COLO668 (cell line): Measurements from ENCODE around the gene RASGRP4.

Source experiments
- DNase-seq: peaks from one replicate; lab custom pipeline; 2025; ENCODE audit not compliant: unreplicated experiment; lab: John Stamatoyannopoulos, UW

The RASGRP4 gene

DNA sequence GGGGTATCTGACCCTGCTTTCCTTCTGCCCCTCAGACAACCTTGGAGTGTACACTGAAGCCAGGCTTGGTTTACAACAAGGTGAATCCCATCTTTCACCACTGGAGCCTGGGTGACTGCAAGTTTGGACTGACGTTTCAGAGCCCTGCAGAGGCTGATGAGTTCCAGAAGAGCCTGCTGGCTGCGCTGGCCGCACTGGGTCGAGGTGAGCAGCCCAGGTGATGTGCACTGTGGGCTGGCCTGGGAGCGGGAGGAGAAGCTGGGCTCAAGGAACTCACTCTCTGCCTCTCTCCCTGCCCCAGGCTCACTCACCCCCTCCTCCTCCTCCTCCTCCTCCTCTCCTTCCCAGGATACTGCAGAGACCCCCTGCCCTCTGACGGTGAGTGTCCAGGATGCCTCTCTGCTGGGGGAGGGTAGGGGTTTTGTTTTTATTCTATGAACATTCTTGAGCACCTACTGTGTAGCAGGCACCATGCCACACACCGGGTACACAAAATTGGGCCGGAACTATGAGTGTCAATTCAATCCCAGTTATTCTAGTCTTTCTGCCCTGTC, 34.0 kb downstream of the RASGRP4 start:
- DNase-seq = no peak

DNA sequence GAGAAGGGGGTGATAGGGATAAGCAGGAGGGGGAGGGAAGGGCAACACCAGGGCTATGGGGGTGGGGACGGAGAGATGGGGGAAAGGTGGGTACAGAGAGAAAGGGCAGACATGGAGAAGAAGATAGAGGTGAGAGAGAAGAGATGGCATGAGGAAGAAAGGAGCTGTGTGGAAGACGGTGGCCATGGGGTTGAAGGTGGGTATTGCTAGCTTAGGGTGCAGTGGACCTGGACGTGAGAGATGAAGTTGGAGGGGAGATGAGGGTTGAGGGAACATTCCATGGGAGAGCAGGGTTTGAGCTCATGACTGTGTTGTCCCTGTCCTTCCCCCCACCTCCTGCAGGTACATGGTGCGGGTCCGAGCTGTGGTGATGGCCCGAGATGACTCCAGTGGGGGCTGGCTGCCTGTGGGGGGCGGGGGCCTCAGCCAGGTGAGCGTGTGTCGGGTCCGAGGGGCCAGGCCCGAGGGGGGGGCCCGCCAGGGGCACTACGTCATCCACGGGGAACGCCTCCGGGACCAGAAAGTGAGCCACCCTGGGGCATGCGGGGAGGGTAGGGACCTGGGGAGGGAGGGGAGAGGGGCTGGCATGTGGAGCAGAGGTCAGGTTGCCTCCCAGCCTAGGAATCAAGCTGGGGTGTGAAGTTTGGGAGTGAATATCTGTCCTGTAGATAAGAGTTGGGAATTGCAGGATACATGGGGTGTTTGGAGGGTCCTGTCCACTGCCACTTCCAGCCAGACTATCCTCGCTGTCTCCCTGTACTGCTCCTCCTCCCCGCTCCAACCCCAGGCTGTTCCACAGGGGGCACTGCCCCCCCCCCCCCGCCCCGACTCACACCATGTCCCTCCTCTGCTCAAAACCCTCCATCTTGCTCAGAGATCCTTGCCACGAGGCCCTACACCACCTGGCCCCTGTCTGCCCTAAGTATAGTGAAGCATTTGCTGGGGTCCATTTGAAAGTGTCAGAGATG, 35.8 kb downstream of the RASGRP4 start:
- DNase-seq = no peak

DNA sequence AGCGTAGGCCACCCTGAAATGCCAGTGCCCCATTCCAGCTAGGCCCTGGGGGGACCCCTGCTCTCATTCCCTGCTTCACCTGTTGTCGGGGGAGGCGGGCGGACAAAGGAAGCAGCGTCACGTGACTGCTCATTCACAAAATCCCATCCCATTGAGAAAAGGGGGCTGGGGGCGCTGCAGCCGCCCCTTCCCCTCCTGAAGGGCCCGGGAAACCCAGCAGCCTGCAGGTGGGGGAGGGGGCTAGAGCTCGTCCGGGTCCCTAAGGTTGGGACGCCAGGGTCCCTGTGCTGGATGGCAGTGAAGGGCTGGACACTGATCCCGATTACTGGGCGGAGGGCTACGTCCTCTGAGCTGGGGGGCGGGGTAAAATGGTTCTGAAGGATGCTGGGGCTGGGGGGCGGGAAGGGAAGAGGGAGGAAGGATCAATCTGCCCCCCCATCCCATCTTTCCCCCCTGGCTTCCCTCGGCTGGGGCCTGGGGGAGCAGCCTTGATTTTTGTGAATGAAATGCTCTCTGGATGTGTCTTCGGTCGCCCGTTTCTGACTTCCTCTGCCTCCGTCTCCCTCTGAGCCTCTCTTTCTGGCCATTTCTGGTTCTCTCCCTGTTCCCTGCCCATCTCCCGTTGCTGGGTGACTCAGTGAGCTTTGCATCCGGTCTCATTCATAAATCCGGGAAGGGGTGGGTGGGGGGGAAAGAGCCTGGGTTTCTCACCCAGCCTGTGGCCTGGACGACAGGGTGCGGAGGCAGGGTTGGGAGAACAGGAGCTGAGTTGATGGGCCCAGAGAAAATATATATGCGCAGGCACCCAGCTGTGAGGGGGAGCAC, 36.7 kb downstream of the RASGRP4 start:
- peak; percentile 31 for DNase-seq

DNA sequence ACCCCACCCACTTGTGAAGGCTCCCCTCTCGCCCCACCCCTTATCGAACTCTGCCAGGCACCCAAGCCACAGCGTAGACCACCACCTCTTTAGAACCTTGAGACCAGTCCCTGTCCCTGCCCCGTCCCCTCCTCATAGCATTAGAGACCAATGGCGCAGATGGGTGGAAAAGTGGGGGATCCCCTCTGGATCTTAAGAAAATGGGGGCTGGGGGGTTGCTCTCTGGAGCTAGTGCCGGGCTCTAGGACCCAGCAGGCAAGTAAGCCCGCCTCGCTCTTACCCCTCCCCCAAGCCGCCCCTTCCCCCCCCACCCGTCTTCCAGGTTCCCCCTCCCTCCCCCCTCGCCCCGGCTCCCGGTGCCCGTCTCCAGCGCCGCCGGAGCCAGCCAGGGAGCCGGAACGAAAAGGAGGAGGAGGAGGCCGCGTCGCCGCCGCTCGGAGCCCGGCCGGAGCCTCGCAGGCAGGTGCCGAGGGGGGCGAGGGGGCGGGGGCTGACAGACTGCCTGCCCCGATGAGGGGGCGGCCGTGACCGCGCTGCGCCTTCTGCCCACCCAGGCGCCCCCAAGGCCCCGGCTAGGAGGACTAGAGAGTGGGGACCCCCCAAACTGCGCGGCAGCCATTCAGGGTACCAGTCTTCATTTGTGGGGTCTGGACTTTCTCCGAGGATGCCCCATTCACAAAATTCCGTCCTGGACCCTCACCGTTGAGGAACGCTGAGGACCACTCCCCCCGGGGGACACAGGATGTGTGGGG, 37.5 kb downstream of the RASGRP4 start, which contains the start of gene SPRED3:
Gene SPRED3 (plus strand): TSS at position 349 of the 752 bp plus-strand sequence. CDS start 1,606 bp downstream, outside the sequence.
- peak; percentile 32 for DNase-seq

DNA sequence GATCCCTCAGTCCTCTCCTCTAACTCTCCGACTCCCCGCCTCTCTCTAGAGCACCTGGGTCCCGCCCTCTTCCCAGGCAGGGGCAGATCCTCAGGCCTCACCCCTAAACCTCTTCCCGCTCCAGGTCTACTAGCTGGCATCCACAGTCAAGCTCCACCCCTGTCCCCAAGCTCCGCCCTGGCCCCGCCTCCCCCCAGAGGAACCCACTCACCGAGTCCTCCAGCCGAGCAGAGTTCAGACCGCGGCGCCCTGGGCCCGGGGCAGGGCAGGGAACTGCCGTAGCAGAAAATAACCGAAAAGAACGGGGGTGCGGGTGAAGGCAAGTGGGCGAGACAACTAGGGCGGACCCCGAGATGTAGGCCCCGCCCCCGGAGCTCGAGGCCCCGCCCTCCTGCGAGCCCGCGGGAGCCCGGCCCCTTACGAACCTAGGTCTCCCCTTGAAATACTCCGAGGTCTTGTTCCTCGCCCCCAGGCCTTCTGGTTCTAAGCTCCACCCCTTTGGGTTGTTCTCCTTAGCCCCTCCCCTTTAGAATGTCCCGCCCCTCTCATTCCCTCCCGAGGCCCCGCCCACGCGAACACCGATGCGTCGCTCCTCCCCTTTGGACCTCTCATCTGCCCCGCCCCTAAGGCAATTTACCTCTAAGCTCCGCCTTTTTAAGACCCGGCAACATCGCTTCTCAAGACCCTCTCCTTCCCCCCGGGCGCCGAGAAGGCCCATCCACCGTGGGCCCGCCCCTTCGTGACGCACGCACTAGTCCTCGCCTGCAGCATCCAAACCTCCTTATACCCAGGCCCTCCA, 38.3 kb downstream of the RASGRP4 start, which contains the start of gene GGN:
Gene GGN (minus strand): TSS at position 485 of the 799 bp plus-strand sequence. CDS start 773 bp downstream, outside the sequence.
- DNase-seq = peak; percentile 70

DNA sequence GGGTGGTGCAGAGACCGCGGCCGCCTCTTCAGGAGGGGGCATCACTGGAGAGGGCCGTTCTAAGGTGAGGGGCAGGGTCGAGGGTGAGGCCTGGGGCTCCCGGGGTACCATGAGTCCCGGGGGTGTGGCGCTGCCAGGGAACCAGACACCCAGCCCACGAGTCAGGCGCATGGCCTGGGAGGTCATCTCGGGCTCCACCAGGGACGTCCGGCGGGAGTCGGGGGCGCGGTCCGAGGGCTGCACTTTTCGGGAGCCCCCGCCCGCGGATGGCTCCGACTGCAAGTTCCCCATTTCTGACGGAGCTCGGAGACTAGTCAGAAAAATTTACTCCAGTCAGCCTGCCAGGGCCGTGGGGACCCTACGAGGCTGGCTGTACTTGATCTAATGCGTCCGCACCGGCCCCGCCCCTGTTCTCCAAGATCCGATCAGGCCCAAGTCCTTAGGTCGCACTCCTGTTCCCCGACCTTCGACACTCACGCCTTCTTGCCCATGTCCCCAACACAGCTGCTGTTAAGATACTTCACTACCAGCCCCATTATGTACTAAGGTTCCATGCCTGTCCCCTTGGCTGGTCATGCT, 39.0 kb downstream of the RASGRP4 start:
- no peak for DNase-seq

DNA sequence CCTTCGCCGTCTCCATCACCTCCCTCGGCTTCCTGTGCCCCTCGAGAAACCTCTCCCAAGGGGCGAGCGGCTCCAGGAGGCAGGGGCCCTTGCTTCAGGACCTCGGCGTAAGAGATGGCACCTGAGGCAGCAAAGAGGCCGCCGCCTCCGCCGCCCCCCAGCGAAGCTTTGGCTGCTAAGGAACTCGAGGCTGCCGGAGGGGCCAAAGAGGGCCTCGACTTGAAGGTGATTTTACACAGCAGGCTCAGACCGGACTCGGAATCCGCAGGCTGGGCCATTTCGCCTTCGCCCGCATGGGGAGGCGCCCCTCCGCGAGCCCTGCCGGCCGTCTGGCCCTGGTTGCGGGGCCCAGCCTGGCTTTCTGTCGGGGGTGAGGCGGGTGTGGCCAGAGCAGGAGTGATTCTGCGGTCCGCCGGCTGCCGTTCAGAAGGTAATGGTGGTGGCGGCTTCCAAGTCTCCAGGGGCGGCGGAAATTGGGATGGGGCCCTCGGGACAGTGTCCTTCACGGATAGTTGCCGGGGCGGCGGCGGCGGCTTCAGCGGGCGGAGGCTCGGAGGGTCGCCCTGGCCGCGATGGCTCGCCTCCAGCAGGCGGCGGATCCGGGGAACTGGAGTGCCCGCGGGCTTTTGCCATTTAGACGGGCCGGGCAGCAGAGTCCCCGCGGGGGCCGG, 39.6 kb downstream of the RASGRP4 start:
- no peak for DNase-seq

DNA sequence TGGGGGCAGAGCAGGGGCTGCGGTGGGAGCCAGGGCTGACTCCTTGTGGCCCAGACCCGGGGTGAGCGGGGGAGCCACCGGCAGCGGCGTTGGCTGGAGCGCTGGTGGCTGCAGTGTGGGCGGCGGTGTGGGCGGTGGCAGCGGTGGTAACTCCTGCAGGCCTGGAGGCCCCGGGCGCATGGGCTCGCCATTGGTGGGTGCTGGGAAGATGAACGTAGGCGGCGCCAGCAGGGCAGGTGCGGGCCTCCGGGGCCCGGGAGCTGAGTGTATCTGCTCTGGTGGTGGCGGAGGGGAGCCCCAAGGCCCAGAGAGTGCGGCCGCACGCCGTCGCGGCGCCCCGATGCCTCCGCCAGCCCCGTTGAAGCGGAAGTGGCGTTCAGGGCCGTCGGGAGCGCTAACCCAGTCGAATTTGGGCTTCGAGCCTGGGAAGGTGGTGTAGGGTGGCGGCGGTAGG, 40.2 kb downstream of the RASGRP4 start:
- no peak for DNase-seq

DNA sequence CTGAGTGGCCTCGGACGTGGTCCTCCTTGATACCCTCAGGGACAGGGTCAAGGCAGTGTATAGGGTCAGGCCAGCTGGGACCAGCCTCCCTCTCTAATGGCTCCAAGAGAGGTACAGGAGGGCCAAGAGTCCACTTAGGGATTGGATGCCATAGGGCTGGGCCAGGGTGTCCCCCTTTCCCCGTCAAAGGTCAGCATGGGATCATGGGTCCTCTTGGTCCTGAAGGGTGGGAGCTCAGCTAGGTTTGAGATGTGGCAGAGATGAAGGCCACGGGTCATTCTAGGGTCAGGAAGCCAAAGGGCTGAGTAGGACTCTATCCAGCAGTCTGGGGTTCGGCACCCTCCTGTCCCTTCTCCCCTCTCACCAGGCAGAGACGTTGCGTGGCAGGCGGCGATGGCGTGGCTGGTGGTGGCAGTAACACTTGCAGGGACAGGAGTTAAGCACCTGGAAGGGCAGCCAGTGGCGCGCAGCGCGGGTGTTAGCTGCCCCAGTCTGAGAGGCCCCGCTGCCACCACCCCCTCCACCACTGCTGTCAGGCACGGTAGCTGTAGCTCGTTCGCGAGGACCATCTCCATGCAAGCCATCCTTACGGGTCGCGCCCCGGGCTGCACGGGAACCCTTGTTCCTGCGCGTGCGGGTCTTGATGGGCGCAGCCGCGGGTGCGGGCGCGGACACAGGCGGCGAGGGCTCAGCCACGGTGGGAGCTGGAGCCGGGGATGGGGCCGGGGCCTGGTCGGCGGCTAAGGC, 40.8 kb downstream of the RASGRP4 start:
- DNase-seq = no peak

DNA sequence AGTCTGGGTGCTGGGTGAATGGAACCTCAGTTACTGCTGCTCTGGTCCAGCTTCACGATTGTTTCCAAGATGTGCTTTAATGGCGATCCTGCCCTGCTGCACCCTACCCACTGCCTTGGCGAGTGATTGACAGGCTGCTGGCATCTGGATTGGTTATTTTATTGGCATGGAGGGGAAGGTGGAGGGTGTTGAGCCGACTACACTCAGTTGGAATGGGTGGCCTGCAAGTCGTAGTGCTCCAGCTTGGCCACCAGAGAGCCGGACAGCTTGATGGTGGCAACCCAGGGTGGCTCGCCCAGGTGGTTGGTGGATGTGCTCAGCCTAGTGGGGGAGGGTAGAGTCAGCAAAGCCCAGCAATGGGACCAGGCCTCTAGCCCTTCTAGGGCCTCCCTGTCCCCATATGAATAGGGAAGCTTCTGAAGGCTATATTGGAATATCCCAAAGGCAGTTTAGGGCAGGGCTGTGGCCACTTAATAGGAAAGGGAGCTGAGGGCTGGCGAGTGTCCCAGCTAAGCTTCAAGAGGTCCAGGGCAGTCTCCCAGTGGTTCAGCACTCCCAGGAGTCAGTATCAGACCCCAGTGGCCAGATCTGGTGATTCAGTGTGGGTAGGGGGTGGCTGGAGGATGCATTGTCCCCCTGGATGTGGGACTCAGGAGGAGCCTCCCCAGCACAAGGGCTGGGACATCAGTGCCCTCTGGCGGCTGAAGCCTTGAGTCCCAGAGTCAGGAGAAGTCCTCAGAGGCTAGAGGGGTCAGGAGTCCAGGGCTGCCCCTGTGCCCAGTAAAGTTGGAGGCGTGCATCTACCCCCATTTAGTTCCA, 41.6 kb downstream of the RASGRP4 start:
- peak; percentile 6 for DNase-seq

DNA sequence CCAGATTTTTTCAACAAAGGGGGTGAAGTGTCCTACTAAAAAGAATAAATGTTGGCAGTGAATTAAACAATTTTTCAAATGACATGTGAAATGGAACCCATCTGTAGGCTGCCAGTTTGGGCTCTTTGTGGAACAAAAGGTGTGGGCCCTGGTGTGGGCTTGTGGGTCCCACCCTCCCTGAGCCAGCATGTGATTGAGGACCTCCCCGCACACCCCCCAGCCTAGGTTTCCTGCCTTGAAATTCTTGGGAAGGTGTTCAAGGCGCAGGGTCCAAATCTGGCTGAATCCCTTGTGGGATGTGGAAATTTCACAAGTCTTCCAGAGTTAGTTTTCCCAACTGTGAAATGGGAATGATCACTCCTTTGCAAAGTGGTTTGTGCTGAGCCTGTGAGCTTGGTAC, 42.3 kb downstream of the RASGRP4 start:
- DNase-seq = no peak

DNA sequence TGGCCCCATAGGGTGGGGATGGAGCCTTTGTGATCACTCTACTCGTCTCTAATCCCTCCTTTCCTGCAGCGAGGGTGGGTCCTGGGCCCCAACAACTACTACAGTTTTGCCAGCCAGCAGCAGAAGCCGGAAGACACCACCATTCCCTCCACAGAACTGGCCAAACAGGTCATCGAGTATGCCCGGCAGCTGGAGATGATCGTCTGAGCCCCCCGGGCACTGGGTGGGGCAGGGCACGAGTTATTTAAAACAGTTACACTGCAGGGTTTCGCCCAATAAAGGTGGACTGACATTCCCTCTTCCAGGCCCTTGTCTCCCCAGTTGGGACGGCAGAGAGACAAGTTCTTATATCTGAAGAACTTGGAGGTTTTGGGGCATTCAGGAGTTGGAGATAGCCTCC, 42.8 kb downstream of the RASGRP4 start:
- no peak for DNase-seq

DNA sequence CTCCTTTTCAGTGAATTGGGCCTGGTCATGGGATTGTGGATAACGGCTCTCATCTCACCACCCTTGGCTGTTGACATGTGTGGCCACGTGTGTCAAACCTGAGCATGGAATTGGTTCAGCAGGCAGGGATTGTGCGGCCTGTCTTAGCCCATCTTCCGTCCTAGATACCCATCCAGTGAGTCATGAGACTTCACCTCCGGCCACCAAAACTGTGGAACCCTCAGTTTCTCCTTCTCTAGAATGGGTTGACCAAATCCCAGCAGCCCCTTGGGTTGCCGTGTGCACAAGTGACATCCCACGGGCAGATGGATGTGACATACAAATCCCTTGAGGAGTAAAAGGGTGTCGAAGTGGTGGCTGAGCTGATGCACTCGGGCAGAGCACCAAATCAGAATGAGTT, 44.9 kb downstream of the RASGRP4 start:
- DNase-seq = no peak

DNA sequence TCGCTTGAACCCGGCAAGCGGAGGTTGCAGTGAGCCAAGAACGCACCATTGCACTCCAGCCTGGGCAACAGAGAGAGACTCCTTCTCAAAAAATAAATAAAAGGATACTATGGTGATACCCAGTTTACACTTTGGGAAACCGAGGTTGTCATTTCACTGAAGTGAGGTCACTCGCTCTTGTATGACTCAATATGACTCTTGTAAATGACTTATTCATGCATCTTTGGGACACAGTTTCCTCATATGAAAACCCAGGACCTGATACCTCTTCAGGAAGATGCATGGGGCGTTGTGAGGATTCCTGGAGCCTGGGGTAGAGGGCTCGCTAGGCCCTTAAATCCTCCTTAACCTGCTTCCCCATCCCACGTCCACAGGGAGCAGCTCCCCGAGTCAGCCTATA, 47.2 kb downstream of the RASGRP4 start:
- no peak for DNase-seq

DNA sequence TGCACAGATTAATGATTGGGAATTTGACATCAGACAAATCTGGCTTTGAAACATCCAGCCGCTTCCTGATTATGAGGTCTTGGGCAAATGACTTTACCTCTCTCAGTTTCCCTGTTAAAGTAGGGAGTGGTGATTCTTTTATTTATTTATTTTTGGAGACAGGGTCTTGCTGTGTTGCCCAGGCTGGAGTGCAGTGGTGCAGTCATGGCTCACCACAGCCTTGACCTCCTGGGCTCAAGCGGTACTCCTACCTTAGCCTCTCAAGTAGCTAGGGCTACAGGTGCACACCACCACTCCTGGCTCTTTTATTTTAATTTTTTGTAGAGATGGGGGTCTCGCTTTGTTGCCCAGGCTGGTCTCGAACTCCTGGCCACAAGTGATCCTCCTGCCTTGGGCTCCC, 49.0 kb downstream of the RASGRP4 start:
- DNase-seq = no peak

DNA sequence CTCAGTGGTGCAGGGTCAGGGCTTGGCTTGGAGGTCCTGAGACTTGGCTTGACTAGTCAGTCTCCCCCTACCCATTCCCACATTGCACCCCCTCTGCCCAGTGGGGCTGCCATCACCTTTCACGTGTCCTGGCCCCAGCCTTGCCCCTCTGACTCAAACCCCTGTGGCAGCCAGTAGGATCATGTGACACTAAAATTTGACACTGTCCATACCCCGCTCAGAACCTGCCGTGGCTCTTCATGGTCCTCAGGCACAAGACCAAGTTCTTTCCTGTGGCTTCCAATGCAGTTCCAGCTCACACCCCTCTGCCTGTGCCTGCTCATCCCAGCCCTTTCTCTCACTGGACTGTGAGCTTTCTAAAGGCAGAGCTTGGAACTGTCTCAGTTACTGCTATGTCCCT, 49.4 kb downstream of the RASGRP4 start:
- DNase-seq = no peak

DNA sequence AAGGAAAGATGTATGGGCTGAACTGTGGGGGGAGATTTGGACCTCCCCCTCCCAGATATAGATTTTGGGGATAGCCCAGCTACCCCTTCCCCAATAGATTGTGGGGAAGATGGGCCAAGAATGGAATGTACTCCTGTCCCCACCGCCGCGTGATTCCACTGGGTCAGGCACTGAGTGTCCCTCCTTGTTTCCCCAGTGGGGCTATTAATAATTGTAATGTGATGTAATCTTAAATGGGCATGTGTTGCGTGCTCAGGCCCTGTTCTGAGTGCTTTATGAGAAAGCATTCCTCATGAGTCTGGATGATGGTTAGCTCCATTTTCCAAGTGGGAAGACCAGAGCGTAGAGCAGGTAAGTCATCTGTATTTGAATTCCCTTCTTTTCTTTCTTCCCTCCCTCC, 50.3 kb downstream of the RASGRP4 start:
- DNase-seq = no peak
